Hematopoietic multipotent progenitor cell treated with erythropoietin and hydrocortisone succinate and interleukin-3 and kit ligand, for 4 days (in vitro differentiated cells): ENCODE results near the gene PPP6R2.

Experiments
- DNase-seq: peaks from one replicate; pipeline ENCODE4 v3.0.0-alpha.2; 2015

The PPP6R2 gene

DNA sequence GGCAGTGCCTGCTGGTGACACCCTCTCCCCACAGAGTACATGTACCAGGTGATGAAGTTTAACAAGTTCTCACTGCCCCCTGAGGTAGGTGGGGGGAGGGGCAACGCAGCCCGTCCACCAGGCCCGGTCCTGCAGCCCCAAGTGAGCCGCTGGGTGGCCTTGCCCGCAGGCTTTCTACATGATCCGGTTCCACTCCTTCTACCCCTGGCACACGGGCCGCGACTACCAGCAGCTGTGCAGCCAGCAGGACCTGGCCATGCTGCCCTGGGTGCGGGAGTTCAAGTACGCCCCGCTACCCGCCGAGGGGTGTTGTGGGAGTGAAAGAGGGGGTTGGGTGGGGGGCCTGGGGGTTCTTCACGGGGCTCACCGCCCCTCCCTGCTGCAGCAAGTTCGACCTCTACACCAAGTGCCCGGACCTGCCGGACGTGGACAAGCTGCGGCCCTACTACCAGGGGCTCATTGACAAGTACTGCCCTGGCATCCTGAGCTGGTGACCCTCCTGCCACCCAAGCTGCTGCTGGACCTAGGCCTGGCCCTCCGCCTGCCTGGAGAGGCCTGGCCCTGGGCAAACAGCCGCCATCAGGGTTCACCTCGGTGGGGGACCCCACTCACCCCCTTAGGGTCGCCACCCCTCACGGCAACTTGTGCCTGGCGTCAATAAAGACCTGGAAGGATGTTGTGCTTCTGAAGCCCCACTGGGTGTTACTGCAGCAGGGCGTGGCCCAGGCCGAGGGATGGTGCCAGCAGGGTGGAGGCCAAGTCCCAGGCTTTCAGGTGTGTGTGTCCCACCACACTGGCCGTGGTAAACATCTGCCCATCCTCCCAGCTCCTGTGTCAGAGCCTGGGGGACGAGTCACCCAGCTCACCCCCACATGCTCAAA lies 146.5 kb downstream of the PPP6R2 start:
- DNase-seq, result no peak

DNA sequence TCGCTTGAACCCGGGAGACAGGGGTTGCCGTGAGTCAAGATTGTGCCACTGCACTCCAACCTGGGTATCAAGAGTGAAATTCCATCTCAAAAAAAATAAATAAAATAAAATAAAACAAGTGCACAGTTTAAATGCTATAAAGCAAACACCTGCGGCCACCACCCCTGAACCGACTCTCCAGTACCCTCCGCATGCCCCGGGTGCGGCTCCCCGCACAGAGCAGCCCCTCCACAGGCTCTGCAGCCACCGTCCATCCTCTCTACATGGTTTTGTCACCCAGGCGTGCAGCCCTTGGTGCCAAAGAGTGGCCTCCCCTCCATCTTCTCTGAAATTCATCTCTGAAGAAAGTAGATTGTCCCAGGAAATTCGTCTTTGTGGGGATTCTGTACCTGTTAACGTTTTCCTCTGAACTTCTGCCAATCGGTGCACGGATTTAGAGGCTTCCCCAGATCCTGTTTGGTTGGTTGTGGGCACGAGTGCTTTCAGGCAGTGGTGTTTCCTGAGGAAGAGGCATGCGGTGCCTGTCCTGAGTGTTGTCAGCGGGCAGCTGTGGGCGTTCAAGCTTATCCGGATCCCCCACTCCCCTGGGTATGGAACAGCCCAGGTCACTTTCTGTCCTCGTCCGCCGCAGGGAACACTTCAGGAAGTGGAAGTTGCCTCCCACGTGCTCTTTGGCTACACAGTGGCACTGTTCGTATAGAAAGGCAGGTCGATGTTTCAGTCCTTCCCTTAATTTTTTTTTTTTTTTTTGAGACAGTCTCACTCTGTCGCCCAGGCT lies 147.6 kb downstream of the PPP6R2 start:
- peak; percentile 40 for DNase-seq
